PC-9 (cell line): ENCODE measurements around the gene POLA2. TPM values are rescaled to one million over a fixed set of nuclear protein-coding genes. Genes with fewer than 3 reads are reported as not detected.

Source experiments
- BruUV-seq: library from RNA; stranded (reverse); fragments of 400-500 nt; replicated peaks from 2 replicates; lab custom pipeline; 2021; lab: Mats Ljungman, UMichigan
- CTCF ChIA-PET: fragments of 300-600 bp; sonication (Branson Sonifier 250); formaldehyde crosslinking; loops from one replicate; lab custom pipeline; 2022; ENCODE audit warnings: antibody characterized with exemption; lab: Charles Lee
- POLR2A ChIA-PET: fragments of 300-600 bp; sonication (Branson Sonifier 250); formaldehyde crosslinking; loops from one replicate; lab custom pipeline; 2022; ENCODE audit warnings: antibody characterized with exemption; ENCODE audit not compliant: unreplicated experiment; lab: Charles Lee
- DNase-seq, 2 experiments: peaks; one replicate each; pipeline versions ENCODE4 v3.0.0 to v3.0.0-alpha.2; 2015 to 2022; ENCODE audit warnings: mixed read lengths in 1 of 2
- H2AFZ ChIP-seq: fragments of 200-600 bp; sonication (generic); 2 replicates; pipeline ENCODE4 v1.8.1; 2017; ENCODE audit warnings: antibody characterized with exemption
- H3F3A ChIP-seq: fragments of 200-600 bp; sonication (generic); 2 replicates; pipeline ENCODE4 v1.8.1; 2017; ENCODE audit warnings: antibody characterized with exemption, mild to moderate bottlenecking, low read depth; ENCODE audit not compliant: insufficient read depth
- H3K27ac ChIP-seq: fragments of 200-600 bp; sonication (generic); 2 replicates; pipeline ENCODE4 v1.6.1; 2016; ENCODE audit warnings: mixed run types
- H3K27me3 ChIP-seq: fragments of 200-600 bp; sonication (generic); 2 replicates; pipeline ENCODE4 v1.6.1; 2016; ENCODE audit warnings: low read depth, mixed run types; ENCODE audit not compliant: insufficient read depth
- H3K36me3 ChIP-seq: fragments of 200-600 bp; sonication (generic); 2 replicates; pipeline ENCODE4 v1.6.1; 2016; ENCODE audit warnings: low read depth, mixed run types
- H3K4me1 ChIP-seq: fragments of 200-600 bp; sonication (generic); replicated peaks from 2 replicates; pipeline ENCODE4 v1.6.1; 2016; ENCODE audit warnings: mixed run types; ENCODE audit not compliant: insufficient read depth
- H3K4me2 ChIP-seq: fragments of 200-600 bp; sonication (generic); 2 replicates; pipeline ENCODE4 v1.6.1; 2017; ENCODE audit warnings: mixed run types
- H3K4me3 ChIP-seq: fragments of 200-600 bp; sonication (generic); 2 replicates; pipeline ENCODE4 v1.6.1; 2016; ENCODE audit warnings: mixed run types
- H3K79me2 ChIP-seq: fragments of 200-600 bp; sonication (generic); 2 replicates; pipeline ENCODE4 v1.6.1; 2017; ENCODE audit warnings: low read depth, mixed run types
- H3K9me2 ChIP-seq: fragments of 200-600 bp; sonication (generic); 2 replicates; pipeline ENCODE4 v1.8.1; 2017; ENCODE audit warnings: mild to moderate bottlenecking; ENCODE audit not compliant: insufficient read depth
- H3K9me3 ChIP-seq: fragments of 200-600 bp; sonication (generic); 2 replicates; pipeline ENCODE4 v1.8.1; 2016; ENCODE audit warnings: low read depth; ENCODE audit not compliant: insufficient read depth
- H4K20me1 ChIP-seq: fragments of 200-600 bp; sonication (generic); 2 replicates; pipeline ENCODE4 v1.8.1; 2017; ENCODE audit not compliant: insufficient read depth
- CTCF ChIP-seq: fragments of 200-600 bp; sonication (generic); conservative IDR thresholded peaks from 2 replicates; pipeline ENCODE4 v1.6.1; 2017; ENCODE audit warnings: mixed run types, antibody characterized with exemption, mild to moderate bottlenecking, moderate library complexity
- EZH2 ChIP-seq: fragments of 200-600 bp; sonication (generic); IDR thresholded peaks from 2 replicates; pipeline ENCODE4 v1.8.0; 2017; ENCODE audit warnings: antibody characterized with exemption, low read depth
- intact Hi-C: fragments of 100-400 bp; cut with micrococcal nuclease; formaldehyde crosslinking; loops from one replicate; pipeline ENCODE4 v1.10.0; 2022; ENCODE audit not compliant: unreplicated experiment
- total RNA-seq: library from RNA; stranded (reverse); gene quantifications from 2 replicates; pipeline ENCODE4 v1.2.3, GENCODE V29; 2021

The POLA2 gene
- total RNA-seq, 1 experiment from 2014 or later: 39.3 TPM

GRCh38 chr11:65251476-65251875, 10.3 kb upstream of the POLA2 start:
- H3K36me3 ChIP-seq: no peaks in the 10 kb centered on the region
- H3K79me2 ChIP-seq: no peaks in the 10 kb centered on the region
- TF ChIP-seq EZH2 (no peak), CTCF (no peak; the same call in 1 of the 2 replicates)
- ChIA-PET CTCF (interaction anchor here (0.7 to 1.3 kb wide), 2 partner anchors 26 to 64 kb away, joined by 4 to 6 read pairs; no protein-coding TSS in a partner anchor), POLR2A (interaction anchor here (0.6 kb wide), 1 partner anchor 47 kb away, joined by 6 read pairs; no protein-coding TSS in a partner anchor)
- intact Hi-C loops: loop anchor here (5.0 to 10.0 kb wide), 2 partner anchors 404 to 467 kb away; no protein-coding TSS in a partner anchor
- no TSS peak for BruUV-seq
- no peak overlapping the region for H3K27ac ChIP-seq
- H3K4me2 ChIP-seq: no peak overlapping the region
- H4K20me1 ChIP-seq: no peaks in the 10 kb centered on the region
- no peak overlapping the region for H3K4me3 ChIP-seq
- no peaks in the 10 kb centered on the region for H3K4me1 ChIP-seq
- no peaks in the 10 kb centered on the region for H3K27me3 ChIP-seq
- no peaks in the 10 kb centered on the region for H3K9me3 ChIP-seq
- H3F3A ChIP-seq: peaks cover 8% of the 10 kb centered on the region; the same call in 1 of the 2 replicates
- H2AFZ ChIP-seq: no peak overlapping the region
- DNase-seq: peak in 1 of 2 experiments; percentile 50
- H3K9me2 ChIP-seq: no peaks in the 10 kb centered on the region

GRCh38 chr11:65254724-65255123, 7.0 kb upstream of the POLA2 start:
- DNase-seq: no peak
- CTCF ChIA-PET: interaction anchor here (0.6 kb wide), 1 partner anchor 145 kb away, joined by 5 read pairs; no protein-coding TSS in a partner anchor
- H3K79me2 ChIP-seq: no peaks in the 10 kb centered on the region
- no TSS peak for BruUV-seq
- H3K27ac ChIP-seq: no peak overlapping the region
- no peaks in the 10 kb centered on the region for H3K36me3 ChIP-seq
- H4K20me1 ChIP-seq: no peaks in the 10 kb centered on the region
- no peak for TF ChIP-seq EZH2
- no peak for TF ChIP-seq CTCF
- H3K9me2 ChIP-seq: no peaks in the 10 kb centered on the region
- peaks cover 17% of the 10 kb centered on the region; the same call in 1 of the 2 replicates for H3F3A ChIP-seq
- POLR2A ChIA-PET: interaction anchor here (0.6 kb wide), 1 partner anchor 98 kb away, joined by 3 read pairs; no protein-coding TSS in a partner anchor
- H3K4me3 ChIP-seq: no peak overlapping the region
- H3K4me2 ChIP-seq: no peak overlapping the region
- H3K4me1 ChIP-seq: no peaks in the 10 kb centered on the region
- no peaks in the 10 kb centered on the region for H3K27me3 ChIP-seq
- H2AFZ ChIP-seq: no peak overlapping the region
- H3K9me3 ChIP-seq: no peaks in the 10 kb centered on the region
- intact Hi-C loops: loop anchor here (1.0 to 10.0 kb wide), 4 partner anchors 50 to 470 kb away; no protein-coding TSS in a partner anchor

GRCh38 chr11:65258988-65259387, 2.8 kb upstream of the POLA2 start:
- Histone ChIP-seq H4K20me1 (no peaks in the 10 kb centered on the region), H3K4me2 (no peak overlapping the region), H3K9me2 (no peaks in the 10 kb centered on the region), H3F3A (peaks cover 16% of the 10 kb centered on the region; the same call in 1 of the 2 replicates), H3K9me3 (no peaks in the 10 kb centered on the region), H3K36me3 (no peaks in the 10 kb centered on the region), H3K27me3 (no peaks in the 10 kb centered on the region), H3K4me1 (peaks cover 15% of the 10 kb centered on the region), H3K4me3 (no peak overlapping the region), H3K27ac (no peak overlapping the region), H2AFZ (no peak overlapping the region), H3K79me2 (peaks cover 21% of the 10 kb centered on the region)
- no TSS peak for BruUV-seq
- POLR2A ChIA-PET: interaction anchor here (0.7 kb wide), 1 partner anchor 319 kb away, joined by 5 read pairs; no protein-coding TSS in a partner anchor
- no peak for DNase-seq
- intact Hi-C loops: loop anchor here (10.0 kb wide), 1 partner anchor 474 kb away; no protein-coding TSS in a partner anchor
- CTCF ChIA-PET: interaction anchor here (1.0 kb wide), 1 partner anchor 75 kb away, joined by 4 read pairs; the partner anchor contains the start of gene DPF2
- no peak for TF ChIP-seq CTCF
- no peak for TF ChIP-seq EZH2
